Measurements from ENCODE around the gene PLCB1.

GRCh38 chr20:8303651-8304050 lies 171.6 kb downstream of the PLCB1 start:
- TF ChIP-seq CTCF (conservative IDR thresholded peaks at IDR 0.05; ENCODE audit: low read length), result no peak
- no peak for TF ChIP-seq EZH2phosphoT487 (IDR thresholded peaks at IDR 0.05; ENCODE audit: borderline replicate concordance)
